ENCODE results near the gene UIMC1.

The UIMC1 gene

GRCh38 chr5:176870110-176870591, 136.4 kb downstream of the UIMC1 start:
- DNase-seq (ENCODE audit: low read depth in 2 of 2): no peak

GRCh38 chr5:176869501-176870109, 137.0 kb downstream of the UIMC1 start:
- no peak for DNase-seq (ENCODE audit: low read depth in 2 of 2)

GRCh38 chr5:176868731-176869130, 137.8 kb downstream of the UIMC1 start:
- no peak for DNase-seq (ENCODE audit: low read depth in 2 of 2)

GRCh38 chr5:176868126-176868525, 138.5 kb downstream of the UIMC1 start:
- no peak for DNase-seq (ENCODE audit: low read depth in 2 of 2)

GRCh38 chr5:176866707-176867310, 139.8 kb downstream of the UIMC1 start:
- no peak for DNase-seq (ENCODE audit: low read depth in 2 of 2)

GRCh38 chr5:176865964-176866363, 140.6 kb downstream of the UIMC1 start:
- no peak for DNase-seq (ENCODE audit: low read depth in 2 of 2)

GRCh38 chr5:176864755-176865154, 141.8 kb downstream of the UIMC1 start:
- no peak for DNase-seq (ENCODE audit: low read depth in 2 of 2)

- DNase-seq (ENCODE audit: low read depth in 2 of 2): no peak
Measured at GRCh38 chr5:176863765-176864098, 142.8 kb downstream of the UIMC1 start.

- no peak for DNase-seq (ENCODE audit: low read depth in 2 of 2)
Measured at GRCh38 chr5:176863041-176863764, 143.4 kb downstream of the UIMC1 start.

- DNase-seq (ENCODE audit: low read depth in 2 of 2): no peak
Measured at GRCh38 chr5:176862330-176862995, 144.1 kb downstream of the UIMC1 start.

GRCh38 chr5:176861276-176861675, 145.3 kb downstream of the UIMC1 start:
- DNase-seq (ENCODE audit: low read depth in 2 of 2): no peak

- no peak for DNase-seq (ENCODE audit: low read depth in 2 of 2)
Measured at GRCh38 chr5:176860381-176860780, 146.2 kb downstream of the UIMC1 start.

- DNase-seq (ENCODE audit: low read depth in 2 of 2): no peak
Measured at GRCh38 chr5:176859916-176860315, 146.7 kb downstream of the UIMC1 start.

- no peak for DNase-seq (ENCODE audit: low read depth in 2 of 2)
Measured at GRCh38 chr5:176857894-176858273, 148.7 kb downstream of the UIMC1 start.

GRCh38 chr5:176857216-176857893, 149.2 kb downstream of the UIMC1 start:
- no peak for DNase-seq (ENCODE audit: low read depth in 2 of 2)

- no peak for DNase-seq (ENCODE audit: low read depth in 2 of 2)
Measured at GRCh38 chr5:176856746-176857145, 149.8 kb downstream of the UIMC1 start.

GRCh38 chr5:176855598-176855997, 151.0 kb downstream of the UIMC1 start:
- DNase-seq (ENCODE audit: low read depth in 2 of 2): no peak
